ENCODE results near the gene CCT2.

CCT2 gene

GRCh38 chr12:69575346-69575745 lies 9.9 kb upstream of the CCT2 start:
- Mint-ChIP-seq H3K36me3 (ENCODE audit: low read depth) (peaks cover 49% of the 10 kb centered on the region), H3K4me3 (no peak overlapping the region), H3K4me1 (no peaks in the 10 kb centered on the region), H3K9me3 (no peaks in the 10 kb centered on the region), H3K27ac (no peak overlapping the region), H3K27me3 (ENCODE audit: low read depth) (no peaks in the 10 kb centered on the region)
- TF ChIP-seq CTCF (IDR thresholded peaks at IDR 0.05; ENCODE audit: unreplicated experiment in 3 of 3), result no peak

- Mint-ChIP-seq H3K27me3 (ENCODE audit: low read depth) (no peaks in the 10 kb centered on the region), H3K4me3 (no peak overlapping the region), H3K27ac (no peak overlapping the region), H3K4me1 (no peaks in the 10 kb centered on the region), H3K36me3 (ENCODE audit: low read depth) (peaks cover 32% of the 10 kb centered on the region), H3K9me3 (no peaks in the 10 kb centered on the region)
- TF ChIP-seq CTCF (IDR thresholded peaks at IDR 0.05; ENCODE audit: unreplicated experiment in 3 of 3), result no peak
Measured at GRCh38 chr12:69578283-69578682, 7.0 kb upstream of the CCT2 start.

- Mint-ChIP-seq H3K9me3 (no peaks in the 10 kb centered on the region), H3K36me3 (ENCODE audit: low read depth) (peaks cover 27% of the 10 kb centered on the region), H3K27me3 (ENCODE audit: low read depth) (no peaks in the 10 kb centered on the region), H3K27ac (no peak overlapping the region), H3K4me1 (no peaks in the 10 kb centered on the region), H3K4me3 (no peak overlapping the region)
- TF ChIP-seq CTCF (IDR thresholded peaks at IDR 0.05; ENCODE audit: unreplicated experiment in 3 of 3), result no peak
Measured at GRCh38 chr12:69579029-69579428, 6.2 kb upstream of the CCT2 start.

GRCh38 chr12:69580074-69580473 lies 5.2 kb upstream of the CCT2 start:
- no peak overlapping the region for H3K4me3 Mint-ChIP-seq
- TF ChIP-seq CTCF (IDR thresholded peaks at IDR 0.05; ENCODE audit: unreplicated experiment in 3 of 3), result no peak
- H3K27me3 Mint-ChIP-seq (ENCODE audit: low read depth), result no peaks in the 10 kb centered on the region
- no peak overlapping the region for H3K27ac Mint-ChIP-seq
- H3K9me3 Mint-ChIP-seq, result no peaks in the 10 kb centered on the region
- H3K36me3 Mint-ChIP-seq (ENCODE audit: low read depth), result peaks cover 18% of the 10 kb centered on the region
- H3K4me1 Mint-ChIP-seq, result no peaks in the 10 kb centered on the region

GRCh38 chr12:69583203-69583602 lies 2.1 kb upstream of the CCT2 start:
- peak in 1 of 3 experiments; percentile 5 for TF ChIP-seq CTCF (IDR thresholded peaks at IDR 0.05; ENCODE audit: unreplicated experiment in 3 of 3)
- Mint-ChIP-seq H3K4me1 (peaks cover 7% of the 10 kb centered on the region), H3K27me3 (ENCODE audit: low read depth) (no peaks in the 10 kb centered on the region), H3K36me3 (ENCODE audit: low read depth) (peaks cover 16% of the 10 kb centered on the region), H3K9me3 (no peaks in the 10 kb centered on the region), H3K27ac (peak overlapping the region in 1 of 3 experiments; percentile 27), H3K4me3 (peak overlapping the region; percentile 15 to 73 (median 26))

- H3K27me3 Mint-ChIP-seq (ENCODE audit: low read depth), result no peaks in the 10 kb centered on the region
- no peak overlapping the region for H3K27ac Mint-ChIP-seq
- TF ChIP-seq CTCF (IDR thresholded peaks at IDR 0.05; ENCODE audit: unreplicated experiment in 3 of 3), result no peak
- H3K4me1 Mint-ChIP-seq, result peaks cover 7% of the 10 kb centered on the region
- H3K36me3 Mint-ChIP-seq (ENCODE audit: low read depth), result peaks cover 64% of the 10 kb centered on the region
- H3K4me3 Mint-ChIP-seq, result no peak overlapping the region
- no peaks in the 10 kb centered on the region for H3K9me3 Mint-ChIP-seq
Measured at GRCh38 chr12:69588527-69588926, 3.3 kb downstream of the CCT2 start.

All from nephron (organoid).